Urothelium cell line (cell line): ENCODE results near the gene SRSF11.
"Not testable (repeated sequence)": the region's sequence is repeated elsewhere in the genome, so short reads cannot be mapped to it uniquely, and the experiment has no call there.

ENCODE experiments used
- DNase-seq: peaks from one replicate; pipeline ENCODE4 v3.0.0; 2011; ENCODE audit warnings: low spot score, mixed read lengths
- FAIRE-seq: peaks from 2 replicates; lab custom pipeline; 2011; peaks lifted over from hg19 to GRCh38; lab: Jason Lieb, UNC

Gene SRSF11, protein sequence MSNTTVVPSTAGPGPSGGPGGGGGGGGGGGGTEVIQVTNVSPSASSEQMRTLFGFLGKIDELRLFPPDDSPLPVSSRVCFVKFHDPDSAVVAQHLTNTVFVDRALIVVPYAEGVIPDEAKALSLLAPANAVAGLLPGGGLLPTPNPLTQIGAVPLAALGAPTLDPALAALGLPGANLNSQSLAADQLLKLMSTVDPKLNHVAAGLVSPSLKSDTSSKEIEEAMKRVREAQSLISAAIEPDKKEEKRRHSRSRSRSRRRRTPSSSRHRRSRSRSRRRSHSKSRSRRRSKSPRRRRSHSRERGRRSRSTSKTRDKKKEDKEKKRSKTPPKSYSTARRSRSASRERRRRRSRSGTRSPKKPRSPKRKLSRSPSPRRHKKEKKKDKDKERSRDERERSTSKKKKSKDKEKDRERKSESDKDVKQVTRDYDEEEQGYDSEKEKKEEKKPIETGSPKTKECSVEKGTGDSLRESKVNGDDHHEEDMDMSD

DNA sequence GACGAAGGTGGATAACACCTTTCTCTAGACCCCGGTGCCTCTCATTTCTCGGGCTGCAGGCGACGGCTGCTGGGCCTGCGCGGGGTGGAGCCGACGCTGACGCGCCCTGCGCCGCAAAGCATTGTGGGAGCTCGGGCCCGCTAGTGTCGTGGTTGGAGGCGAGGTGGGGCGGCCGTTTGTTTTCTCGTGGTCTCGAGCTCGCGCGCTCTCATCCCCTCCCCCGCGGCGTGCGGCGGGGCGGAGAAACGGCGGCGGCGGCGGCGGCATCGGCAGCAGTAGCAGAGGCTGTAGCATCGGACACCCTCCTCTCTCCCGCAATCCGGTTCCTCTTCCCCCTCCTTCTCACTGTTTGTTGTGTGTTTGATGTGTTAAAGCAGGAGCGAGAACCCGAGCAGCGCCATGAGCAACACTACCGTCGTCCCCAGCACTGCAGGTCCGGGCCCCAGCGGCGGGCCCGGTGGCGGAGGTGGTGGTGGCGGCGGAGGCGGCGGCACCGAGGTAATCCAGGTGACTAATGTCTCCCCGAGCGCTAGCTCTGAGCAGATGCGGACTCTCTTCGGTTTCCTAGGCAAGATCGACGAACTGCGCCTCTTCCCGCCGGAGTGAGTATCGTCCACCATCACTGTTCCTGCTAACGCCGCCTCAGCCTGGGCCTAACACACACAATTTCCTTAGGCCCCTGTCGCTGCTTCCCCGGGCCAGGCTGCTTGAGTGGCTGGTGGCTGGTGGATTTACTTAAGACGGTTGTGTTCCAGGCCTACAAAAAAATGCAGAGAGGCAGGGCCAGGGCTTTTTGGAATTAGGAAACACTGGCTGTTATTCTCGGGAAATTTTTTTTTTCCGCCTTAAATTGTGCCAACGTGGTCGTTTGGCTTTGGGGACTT lies at the start of gene SRSF11:
Gene SRSF11 (plus strand): TSS at position 143 of the 884 bp plus-strand sequence. CDS start 257 bp downstream, at position 400.
- FAIRE-seq = peak; percentile 79

GRCh38 chr1:70171512-70171911 lies 49.7 kb upstream of the SRSF11 start:
- DNase-seq (no peak), FAIRE-seq (no peak)

More for the DNA sequence above, at the start of gene SRSF11:
- peak; percentile 95 for DNase-seq

GRCh38 chr1:70185181-70185580 lies 36.0 kb upstream of the SRSF11 start:
- not testable (repeated sequence) for DNase-seq, FAIRE-seq

DNA sequence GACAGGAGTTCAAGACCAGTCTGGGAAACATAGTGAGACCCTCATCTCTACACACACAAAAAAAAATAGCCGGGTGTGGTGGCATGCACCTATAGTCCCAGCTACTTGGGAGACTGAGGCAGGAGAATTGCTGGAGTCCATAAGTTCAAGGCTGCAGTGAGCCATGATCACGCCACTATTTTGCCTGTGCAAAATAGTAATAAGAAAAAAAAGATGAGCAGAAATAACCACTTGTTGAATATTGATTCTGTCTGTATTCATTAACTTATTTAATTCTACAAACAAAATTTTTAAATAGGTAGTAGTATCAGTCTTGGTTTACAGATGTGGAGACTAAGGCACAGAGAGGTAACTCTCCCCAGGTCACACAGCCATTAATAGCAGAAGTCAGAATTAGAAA lies 32.7 kb upstream of the SRSF11 start:
- no peak for FAIRE-seq

DNA sequence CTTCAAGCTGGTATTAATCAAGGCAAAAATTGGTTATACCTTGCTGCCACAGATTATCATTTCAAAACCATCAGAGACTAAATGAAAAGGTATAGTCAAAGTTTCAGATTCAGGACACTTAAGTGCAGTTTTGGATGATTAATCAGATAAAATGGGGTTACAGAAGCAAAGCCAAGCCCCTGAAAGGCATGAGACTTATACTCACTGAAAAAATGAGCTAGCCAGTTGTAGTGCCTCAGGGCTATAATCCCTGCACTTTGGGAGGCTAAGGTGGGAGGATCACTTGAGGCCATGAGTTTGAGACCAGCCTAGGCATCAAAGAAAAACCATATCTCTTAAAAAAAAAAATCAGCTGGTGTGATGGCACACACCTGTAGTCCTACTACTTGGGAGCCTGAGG lies 31.0 kb upstream of the SRSF11 start:
- FAIRE-seq = no peak
- DNase-seq = no peak

More for the DNA sequence above, 32.7 kb upstream of the SRSF11 start:
- DNase-seq = no peak

DNA sequence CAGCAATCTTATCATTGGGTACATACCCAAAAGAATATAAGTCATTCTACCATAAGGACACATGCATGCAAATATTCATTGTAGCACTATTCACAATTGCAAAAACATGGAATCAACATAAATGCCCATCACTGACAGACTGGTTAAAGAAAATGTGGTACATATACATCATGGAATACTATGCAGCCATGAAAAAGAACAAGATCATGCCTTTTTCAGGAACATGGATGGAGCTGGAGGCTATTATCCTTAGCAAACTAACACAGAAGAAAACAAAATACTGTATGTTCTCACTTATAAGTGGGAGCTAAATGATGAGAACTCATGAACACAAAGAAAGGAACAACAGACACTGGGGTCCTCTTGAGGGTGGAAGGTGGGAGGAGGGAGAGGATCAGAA lies 28.7 kb upstream of the SRSF11 start:
- not testable (repeated sequence) for DNase-seq, FAIRE-seq

DNA sequence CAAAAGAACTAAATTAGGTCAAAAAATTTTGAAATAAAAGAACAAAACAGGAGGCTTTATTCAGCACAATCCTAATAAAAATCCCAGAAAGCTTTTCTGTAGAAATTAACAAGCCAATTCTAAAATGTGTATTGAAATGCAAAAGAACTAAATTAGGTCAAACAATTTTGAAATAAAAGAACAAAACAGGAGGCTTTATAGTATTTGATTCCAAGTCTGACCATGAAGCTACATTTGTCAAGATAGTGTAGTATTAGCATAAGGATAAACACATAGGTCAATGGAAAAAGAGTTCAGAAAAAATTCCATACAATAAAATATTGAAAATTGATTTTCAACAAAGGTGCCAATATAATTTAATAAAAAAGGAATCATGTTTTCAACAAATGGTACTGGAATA lies 26.6 kb upstream of the SRSF11 start:
- FAIRE-seq (no peak), DNase-seq (no peak)

DNA sequence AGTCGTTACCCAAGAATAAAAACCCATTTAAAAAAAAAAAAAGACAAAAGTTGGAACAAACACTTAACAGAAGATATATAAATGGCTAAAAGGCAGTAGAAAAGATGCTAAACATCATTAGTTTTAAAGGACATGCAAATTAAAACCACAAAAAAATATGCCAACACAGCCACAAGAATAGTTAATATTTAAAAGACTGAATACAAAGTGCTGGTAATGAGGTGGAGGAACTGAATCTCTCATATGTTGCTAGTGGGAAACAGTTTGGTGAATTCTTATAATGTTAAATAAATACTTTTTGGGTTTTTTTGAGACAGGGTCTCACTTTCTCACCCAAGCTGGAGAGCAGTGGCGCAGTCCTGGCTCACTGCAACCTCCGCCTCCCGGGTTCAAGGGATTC lies 25.8 kb upstream of the SRSF11 start:
- DNase-seq (no peak), FAIRE-seq (no peak)

DNA sequence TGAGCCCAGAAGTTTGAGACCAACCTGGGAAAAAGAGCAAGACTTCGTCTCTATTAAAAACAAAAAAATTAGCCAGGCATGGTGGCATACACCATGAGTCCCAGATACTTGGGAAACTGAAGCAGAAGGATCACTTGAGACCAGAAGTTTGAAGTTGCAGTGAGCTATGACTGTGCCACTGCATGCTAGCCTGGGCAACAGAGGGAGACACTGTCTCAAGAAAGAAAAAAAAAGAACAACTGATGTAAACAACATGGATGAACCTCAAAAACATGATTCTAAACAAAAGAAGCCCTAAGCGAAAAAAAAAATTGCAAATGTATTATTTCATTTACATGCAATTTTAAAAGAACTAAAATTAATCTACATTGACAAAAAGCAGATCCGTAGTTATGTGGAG lies 24.8 kb upstream of the SRSF11 start:
- DNase-seq = no peak
- FAIRE-seq = no peak

- FAIRE-seq (no peak), DNase-seq (no peak)
Measured at GRCh38 chr1:70200065-70200464, 21.1 kb upstream of the SRSF11 start.

- DNase-seq (no peak), FAIRE-seq (no peak)
Measured at GRCh38 chr1:70202173-70202758, 18.9 kb upstream of the SRSF11 start.

DNA sequence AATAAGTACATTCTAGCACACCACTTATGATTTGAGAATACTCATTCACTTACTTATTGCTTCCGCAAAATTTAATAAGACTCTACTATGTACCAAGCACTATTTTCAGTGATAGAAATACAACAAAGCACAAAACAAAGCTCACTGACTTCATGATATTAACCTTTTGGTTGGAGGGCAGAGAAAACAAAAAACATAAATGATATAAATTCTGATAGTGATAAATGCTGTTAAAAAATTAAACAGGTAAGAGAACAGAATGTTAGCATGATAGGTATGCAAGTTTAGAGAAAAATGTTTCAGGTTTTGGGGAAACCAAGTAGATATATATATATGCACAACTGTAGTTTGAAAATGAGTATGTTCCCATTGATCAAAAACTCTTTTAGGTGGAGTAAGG lies 17.0 kb upstream of the SRSF11 start:
- FAIRE-seq (no peak), DNase-seq (no peak)

- DNase-seq (no peak), FAIRE-seq (no peak)
Measured at GRCh38 chr1:70204600-70204999, 16.6 kb upstream of the SRSF11 start.

- DNase-seq = no peak
- FAIRE-seq = no peak
Measured at GRCh38 chr1:70205071-70205433, 16.1 kb upstream of the SRSF11 start.

- DNase-seq = peak; percentile 96
- FAIRE-seq = no peak
Measured at GRCh38 chr1:70205434-70206118, 15.6 kb upstream of the SRSF11 start, which contains the start of gene LRRC40. TSS of gene LRRC40 (minus strand) at chr1:70205579. CDS start at chr1:70205540, 39 bp downstream.

- DNase-seq, FAIRE-seq: not testable (repeated sequence)
Measured at GRCh38 chr1:70206833-70207232, 14.3 kb upstream of the SRSF11 start.

DNA sequence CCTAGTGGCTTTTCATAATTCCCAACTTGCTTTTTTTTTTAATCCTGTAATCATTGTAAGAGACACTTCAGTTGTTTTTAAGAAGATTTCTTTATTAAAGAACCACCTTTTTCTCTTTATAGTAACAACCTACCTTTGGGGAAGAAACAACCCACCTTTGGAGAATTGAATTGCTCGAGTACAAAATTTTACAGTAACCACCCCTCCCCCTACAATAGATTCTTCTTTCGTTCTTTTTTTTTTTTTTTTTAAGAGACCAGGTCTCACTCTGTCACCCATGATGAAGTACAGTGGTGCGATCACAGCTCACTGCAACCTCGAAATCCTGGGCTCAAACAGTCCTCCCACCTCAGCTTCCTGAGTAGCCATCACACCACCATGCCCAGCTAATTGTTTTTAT lies 13.7 kb upstream of the SRSF11 start:
- FAIRE-seq = no peak
- no peak for DNase-seq

- FAIRE-seq = no peak
- DNase-seq = no peak
Measured at GRCh38 chr1:70208292-70208691, 12.9 kb upstream of the SRSF11 start.

DNA sequence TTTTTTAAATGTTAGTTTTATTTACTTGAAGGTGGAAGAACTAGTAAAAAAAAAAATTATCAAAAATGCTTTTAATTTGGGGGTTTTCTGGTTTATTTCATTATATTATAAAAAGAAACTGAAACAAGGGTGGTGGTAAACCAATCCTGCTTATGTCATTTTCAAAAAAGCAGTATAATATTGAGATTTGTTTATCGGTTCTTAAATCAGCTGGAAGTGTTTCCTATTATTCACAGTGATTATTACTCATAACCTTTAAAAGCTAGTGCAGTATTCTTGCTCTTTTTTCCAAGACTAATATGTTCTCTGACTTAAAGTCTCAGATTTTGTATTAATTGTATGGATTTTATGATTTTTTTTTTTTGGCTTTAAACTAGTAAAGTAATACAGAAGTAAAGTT lies 10.4 kb upstream of the SRSF11 start:
- DNase-seq (no peak), FAIRE-seq (no peak)

DNA sequence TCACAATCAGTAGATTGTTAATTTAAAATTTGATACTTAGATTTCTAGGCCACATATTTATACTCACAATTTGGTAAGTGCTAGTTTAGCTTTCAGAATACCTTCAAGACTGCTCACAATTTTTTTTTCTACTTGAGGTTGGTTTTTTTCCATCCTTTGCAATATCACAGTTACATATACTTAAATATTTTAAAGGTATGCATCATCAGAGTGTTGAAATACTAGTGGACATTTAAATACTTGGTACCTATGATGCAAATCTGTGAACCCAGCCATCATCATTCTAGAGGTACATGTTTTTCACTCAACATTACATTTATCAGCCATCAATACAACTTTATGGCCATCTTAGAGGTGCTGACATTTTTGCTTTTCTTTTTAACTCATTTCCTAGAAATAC lies 9.6 kb upstream of the SRSF11 start:
- no peak for FAIRE-seq
- no peak for DNase-seq

GRCh38 chr1:70220015-70220414 lies 1.2 kb upstream of the SRSF11 start:
- FAIRE-seq (no peak), DNase-seq (no peak)
